DND-41 (cell line): ENCODE results near the gene MRTFA.

Source experiments
- ATAC-seq: fragments of 200-7000 bp; cut with Tn5 transposase; 3 replicates; pipeline ENCODE4 v1.9.1; 2021; ENCODE audit warnings: low read depth; ENCODE audit not compliant: insufficient read depth
- DNase-seq: peaks from one replicate; pipeline ENCODE4 v3.0.0-alpha.2; 2020
- H2AFZ ChIP-seq: 2 replicates; pipeline ENCODE4 v1.6.0; 2012; ENCODE audit warnings: low read depth, low read length
- H3K27ac ChIP-seq: 2 replicates; pipeline ENCODE4 v1.5.1; 2012; ENCODE audit warnings: low read length, inconsistent platforms
- H3K27me3 ChIP-seq: fragments of 200-600 bp; sonication (generic); 2 replicates; pipeline ENCODE4 v1.6.0; 2012; ENCODE audit warnings: low read length, mild to moderate bottlenecking, inconsistent platforms; ENCODE audit not compliant: insufficient read depth, poor library complexity
- H3K36me3 ChIP-seq: 2 replicates; pipeline ENCODE4 v1.5.1; 2012; ENCODE audit warnings: low read length, inconsistent platforms; ENCODE audit not compliant: insufficient read depth
- H3K4me1 ChIP-seq: 2 replicates; pipeline ENCODE4 v1.5.1; 2012; ENCODE audit warnings: mild to moderate bottlenecking, low read length; ENCODE audit not compliant: insufficient read depth
- H3K4me2 ChIP-seq: 2 replicates; pipeline ENCODE4 v1.6.0; 2012; ENCODE audit warnings: mild to moderate bottlenecking, moderate library complexity, low read length, inconsistent platforms; ENCODE audit not compliant: insufficient read depth
- H3K4me3 ChIP-seq, 2 experiments: fragments of 200-600 bp in 1 of 2; shearing (Covaris generic) in 1 of 2; 2 replicates each; pipeline ENCODE4 v1.5.1; 2012 to 2016; ENCODE audit warnings: inconsistent platforms in 2 of 2, low read length in 2 of 2, mild to moderate bottlenecking in 2 of 2, low read depth in 1 of 2, moderate library complexity in 1 of 2
- H3K79me2 ChIP-seq: 2 replicates; pipeline ENCODE4 v1.6.0; 2012; ENCODE audit warnings: low read length, inconsistent platforms; ENCODE audit not compliant: insufficient read depth
- H3K9ac ChIP-seq: 2 replicates; pipeline ENCODE4 v1.6.0; 2012; ENCODE audit warnings: low read depth, mild to moderate bottlenecking, inconsistent platforms, low read length, moderate library complexity
- H3K9me3 ChIP-seq: 2 replicates; pipeline ENCODE4 v1.5.1; 2012; ENCODE audit warnings: low read length, moderate library complexity, mild to moderate bottlenecking, inconsistent platforms; ENCODE audit not compliant: insufficient read depth, severe bottlenecking
- H4K20me1 ChIP-seq: 2 replicates; pipeline ENCODE4 v1.6.0; 2012; ENCODE audit warnings: low read length; ENCODE audit not compliant: insufficient read depth
- EZH2 ChIP-seq: IDR thresholded peaks from 3 replicates; pipeline ENCODE4 v1.6.1; 2012; ENCODE audit warnings: borderline replicate concordance, low read depth, mild to moderate bottlenecking, moderate library complexity, low read length, inconsistent platforms; ENCODE audit not compliant: severe bottlenecking
- TF ChIP-seq, protein P1 (sequence below): IDR thresholded peaks from 2 replicates; pipeline ENCODE4 v1.5.1; 2012; ENCODE audit warnings: borderline replicate concordance, low read length, moderate library complexity, mild to moderate bottlenecking; ENCODE audit not compliant: poor library complexity, severe bottlenecking; ENCODE audit errors: extremely low read depth

The MRTFA gene

DNA sequence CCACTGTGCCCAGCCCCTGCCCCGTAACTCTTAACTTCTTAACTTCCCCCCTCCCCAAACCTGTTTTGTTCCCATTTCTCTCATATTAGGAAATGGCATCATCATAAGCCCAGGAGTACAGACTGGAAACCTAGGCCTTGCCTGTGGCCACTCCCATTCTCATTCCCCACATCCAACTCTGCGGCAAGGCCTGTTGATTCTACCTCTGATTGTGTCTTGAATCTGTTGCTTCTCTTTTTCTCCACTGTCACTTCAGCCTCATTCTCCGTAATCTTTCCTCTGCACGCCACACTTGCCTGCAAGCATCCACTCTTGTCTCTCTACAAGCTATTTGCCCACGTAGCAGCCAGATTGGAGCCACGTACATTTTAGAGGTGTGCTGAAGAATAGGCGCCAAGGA lies 240.9 kb downstream of the MRTFA start:
- DNase-seq, result no peak
- Histone ChIP-seq H3K27me3 (no peaks in the 10 kb centered on the region), H3K9ac (no peak overlapping the region), H3K36me3 (peaks cover 4% of the 10 kb centered on the region; the same call in 1 of the 2 replicates), H3K4me2 (no peak overlapping the region), H3K4me1 (peaks cover 17% of the 10 kb centered on the region), H3K79me2 (peaks cover 12% of the 10 kb centered on the region; the same call in 1 of the 2 replicates), H3K4me3 (no peak overlapping the region), H4K20me1 (peaks cover 7% of the 10 kb centered on the region; the same call in 1 of the 2 replicates), H3K9me3 (no peaks in the 10 kb centered on the region), H3K27ac (no peak overlapping the region), H2AFZ (no peak overlapping the region)
- TF ChIP-seq, protein P1, sequence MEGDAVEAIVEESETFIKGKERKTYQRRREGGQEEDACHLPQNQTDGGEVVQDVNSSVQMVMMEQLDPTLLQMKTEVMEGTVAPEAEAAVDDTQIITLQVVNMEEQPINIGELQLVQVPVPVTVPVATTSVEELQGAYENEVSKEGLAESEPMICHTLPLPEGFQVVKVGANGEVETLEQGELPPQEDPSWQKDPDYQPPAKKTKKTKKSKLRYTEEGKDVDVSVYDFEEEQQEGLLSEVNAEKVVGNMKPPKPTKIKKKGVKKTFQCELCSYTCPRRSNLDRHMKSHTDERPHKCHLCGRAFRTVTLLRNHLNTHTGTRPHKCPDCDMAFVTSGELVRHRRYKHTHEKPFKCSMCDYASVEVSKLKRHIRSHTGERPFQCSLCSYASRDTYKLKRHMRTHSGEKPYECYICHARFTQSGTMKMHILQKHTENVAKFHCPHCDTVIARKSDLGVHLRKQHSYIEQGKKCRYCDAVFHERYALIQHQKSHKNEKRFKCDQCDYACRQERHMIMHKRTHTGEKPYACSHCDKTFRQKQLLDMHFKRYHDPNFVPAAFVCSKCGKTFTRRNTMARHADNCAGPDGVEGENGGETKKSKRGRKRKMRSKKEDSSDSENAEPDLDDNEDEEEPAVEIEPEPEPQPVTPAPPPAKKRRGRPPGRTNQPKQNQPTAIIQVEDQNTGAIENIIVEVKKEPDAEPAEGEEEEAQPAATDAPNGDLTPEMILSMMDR, result no peak
- TF ChIP-seq EZH2, result no peak
- ATAC-seq, result no peak

DNA sequence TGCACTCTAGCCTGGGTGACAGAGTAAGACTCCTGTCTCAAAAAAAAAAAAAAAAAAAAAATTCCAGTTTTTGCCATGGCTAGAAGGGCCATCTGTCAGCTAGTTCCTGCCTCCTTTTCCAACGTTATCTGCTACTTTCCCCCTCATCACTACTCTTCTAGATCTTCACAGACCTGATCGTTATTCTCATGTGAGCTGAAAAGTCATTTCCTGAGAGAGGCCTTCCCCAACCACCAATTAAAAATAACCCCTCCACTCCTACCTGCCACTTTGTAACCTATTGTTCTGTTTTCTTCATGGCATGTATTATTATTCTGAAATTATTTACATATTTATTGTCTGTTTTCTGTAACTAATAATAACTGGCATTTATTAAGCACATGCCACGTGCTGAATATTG lies 241.9 kb downstream of the MRTFA start:
- H2AFZ ChIP-seq, result no peak overlapping the region
- TF ChIP-seq, protein P1, result no peak
- TF ChIP-seq EZH2, result no peak
- H3K9me3 ChIP-seq, result no peaks in the 10 kb centered on the region
- DNase-seq (no peak), ATAC-seq (no peak)
- H3K9ac ChIP-seq, result no peak overlapping the region
- peaks cover 2% of the 10 kb centered on the region; the same call in 1 of the 2 replicates for H3K36me3 ChIP-seq
- no peak overlapping the region for H3K27ac ChIP-seq
- H3K27me3 ChIP-seq, result no peaks in the 10 kb centered on the region
- peaks cover 15% of the 10 kb centered on the region; the same call in 1 of the 2 replicates for H3K79me2 ChIP-seq
- H3K4me3 ChIP-seq, result no peak overlapping the region
- H3K4me2 ChIP-seq, result no peak overlapping the region
- peaks cover 7% of the 10 kb centered on the region for H3K4me1 ChIP-seq
- H4K20me1 ChIP-seq, result peaks cover 4% of the 10 kb centered on the region; the same call in 1 of the 2 replicates

DNA sequence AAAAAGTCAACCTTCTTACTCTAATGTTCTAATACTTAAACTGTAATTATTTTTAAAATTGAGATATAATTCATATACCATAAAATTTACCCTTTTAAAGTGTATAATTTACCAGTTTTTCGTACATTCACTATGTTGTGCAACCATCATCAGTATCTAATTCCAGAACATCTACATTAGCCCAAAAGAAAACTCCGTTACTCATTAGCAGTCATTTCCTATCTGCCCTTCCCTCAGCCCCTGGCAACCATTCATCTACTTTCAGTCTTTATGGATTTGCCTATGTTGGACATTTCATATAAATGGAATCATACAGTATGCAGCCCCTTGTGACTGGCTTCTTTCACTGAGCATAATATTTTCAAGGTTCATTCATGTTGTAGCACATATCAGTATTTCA lies 243.9 kb downstream of the MRTFA start:
- Histone ChIP-seq H4K20me1 (peaks cover 2% of the 10 kb centered on the region; the same call in 1 of the 2 replicates), H3K27me3 (no peaks in the 10 kb centered on the region), H3K27ac (no peak overlapping the region), H3K79me2 (peaks cover 25% of the 10 kb centered on the region), H3K4me3 (no peak overlapping the region), H3K9me3 (no peaks in the 10 kb centered on the region), H2AFZ (no peak overlapping the region), H3K36me3 (peaks cover 2% of the 10 kb centered on the region; the same call in 1 of the 2 replicates), H3K4me2 (no peak overlapping the region), H3K9ac (no peak overlapping the region), H3K4me1 (no peaks in the 10 kb centered on the region)
- TF ChIP-seq, protein P1, result no peak
- TF ChIP-seq EZH2, result no peak
- DNase-seq (no peak), ATAC-seq (no peak)

DNA sequence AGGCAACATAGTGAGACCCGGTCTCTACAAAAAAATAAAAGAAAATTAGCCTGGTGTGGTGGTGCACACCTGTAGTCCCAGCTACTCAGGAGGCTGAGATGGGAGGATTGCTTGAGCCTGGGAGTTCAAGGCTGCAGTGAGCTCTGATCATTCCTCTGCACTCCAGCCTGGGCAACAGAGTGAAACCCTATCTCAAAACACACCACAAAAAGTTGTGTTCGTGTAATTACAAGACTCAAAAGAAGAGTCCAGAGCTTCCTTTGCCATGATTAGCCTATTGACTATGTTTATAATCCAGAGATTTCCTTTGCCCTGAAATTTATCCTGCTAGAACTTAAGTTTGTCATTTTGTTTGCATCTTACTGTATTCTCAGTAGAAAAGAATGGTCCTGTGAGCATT lies 245.1 kb downstream of the MRTFA start:
- H4K20me1 ChIP-seq, result peaks cover 2% of the 10 kb centered on the region; the same call in 1 of the 2 replicates
- no peak for TF ChIP-seq EZH2
- TF ChIP-seq, protein P1, result no peak
- no peak overlapping the region for H3K9ac ChIP-seq
- H2AFZ ChIP-seq, result no peak overlapping the region
- no peak overlapping the region for H3K4me3 ChIP-seq
- ATAC-seq, result no peak
- H3K4me2 ChIP-seq, result no peak overlapping the region
- H3K79me2 ChIP-seq, result peaks cover 30% of the 10 kb centered on the region
- H3K36me3 ChIP-seq, result no peaks in the 10 kb centered on the region; the same call in 1 of the 2 replicates
- H3K9me3 ChIP-seq, result no peaks in the 10 kb centered on the region
- H3K27me3 ChIP-seq, result no peaks in the 10 kb centered on the region
- no peaks in the 10 kb centered on the region for H3K4me1 ChIP-seq
- DNase-seq, result no peak
- no peak overlapping the region for H3K27ac ChIP-seq
